GM18873 (cell line): ENCODE results near the gene RYR3.

Source experiments
- ATAC-seq: cut with Tn5 transposase; IDR thresholded peaks from one replicate; pipeline ENCODE4 v1.9.1; 2021; ENCODE audit warnings: mild to moderate bottlenecking, moderate library complexity, moderate number of reproducible peaks; ENCODE audit not compliant: unreplicated experiment, low FRiP score

Gene RYR3

GRCh38 chr15:33494306-33494705, 183.5 kb downstream of the RYR3 start:
- no peak for ATAC-seq

- ATAC-seq = no peak
Observed at GRCh38 chr15:33500432-33501195, 189.8 kb downstream of the RYR3 start.

- no peak for ATAC-seq
Observed at GRCh38 chr15:33503681-33504080, 192.9 kb downstream of the RYR3 start.

- ATAC-seq = no peak
Observed at GRCh38 chr15:33506781-33507296, 196.1 kb downstream of the RYR3 start.

GRCh38 chr15:33508703-33509102, 197.9 kb downstream of the RYR3 start:
- no peak for ATAC-seq

- ATAC-seq = no peak
Observed at GRCh38 chr15:33515121-33515520, 204.4 kb downstream of the RYR3 start.

GRCh38 chr15:33516563-33516962, 205.8 kb downstream of the RYR3 start:
- no peak for ATAC-seq

- ATAC-seq = no peak
Observed at GRCh38 chr15:33517944-33518343, 207.2 kb downstream of the RYR3 start.

GRCh38 chr15:33518421-33518820, 207.7 kb downstream of the RYR3 start:
- ATAC-seq = no peak

GRCh38 chr15:33524274-33524673, 213.5 kb downstream of the RYR3 start:
- no peak for ATAC-seq

GRCh38 chr15:33526532-33526931, 215.8 kb downstream of the RYR3 start:
- ATAC-seq = no peak

- no peak for ATAC-seq
Observed at GRCh38 chr15:33533197-33533596, 222.4 kb downstream of the RYR3 start.

GRCh38 chr15:33534642-33535041, 223.9 kb downstream of the RYR3 start:
- no peak for ATAC-seq

GRCh38 chr15:33535135-33535534, 224.4 kb downstream of the RYR3 start:
- ATAC-seq = no peak

GRCh38 chr15:33539825-33540573, 229.2 kb downstream of the RYR3 start:
- no peak for ATAC-seq

- ATAC-seq = no peak
Observed at GRCh38 chr15:33543957-33544356, 233.2 kb downstream of the RYR3 start.

GRCh38 chr15:33545866-33546265, 235.1 kb downstream of the RYR3 start:
- no peak for ATAC-seq

GRCh38 chr15:33547876-33548275, 237.1 kb downstream of the RYR3 start:
- ATAC-seq = no peak

GRCh38 chr15:33551860-33552259, 241.1 kb downstream of the RYR3 start:
- ATAC-seq = no peak

GRCh38 chr15:33553157-33553556, 242.4 kb downstream of the RYR3 start:
- ATAC-seq = no peak

GRCh38 chr15:33559207-33559890, 248.6 kb downstream of the RYR3 start:
- ATAC-seq = no peak
